ENCODE results near the gene PRKAR2B.

GRCh38 chr7:107032720-107033438 lies 11.6 kb upstream of the PRKAR2B start:
- TF ChIP-seq CTCF (IDR thresholded peaks at IDR 0.05) (no peak), POLR2A (IDR thresholded peaks at IDR 0.05) (no peak)
